ENCODE data around the gene DCAF4. TPM values are rescaled to one million over a fixed set of nuclear protein-coding genes. Genes with fewer than 3 reads are reported as not detected.

DCAF4 gene
- total and polyA plus RNA-seq, 8 donors, result 0.58 to 139 (median 7.7) TPM

DNA sequence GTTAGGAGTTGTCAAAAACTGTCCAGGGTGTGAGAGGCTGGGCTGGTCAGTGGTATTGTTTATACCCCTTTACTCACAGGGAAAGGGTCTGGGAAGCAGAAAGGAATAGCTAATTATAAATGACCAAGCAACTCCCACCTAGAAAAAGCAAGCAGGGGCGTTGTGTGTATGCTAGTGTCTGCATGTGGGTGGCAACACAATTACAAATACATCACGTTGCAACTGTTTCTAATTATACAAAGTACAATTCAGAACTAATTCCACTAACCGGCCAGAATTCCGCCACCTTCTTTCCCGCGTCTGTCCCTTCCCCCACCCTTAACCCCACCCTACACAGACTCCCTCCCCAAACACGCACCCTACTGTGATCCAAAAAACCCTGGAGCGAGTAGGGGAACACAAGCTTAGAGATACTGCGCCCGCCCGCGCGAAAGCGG lies 34.6 kb upstream of the DCAF4 start:
- H3K4me1 ChIP-seq, result peaks cover 25 to 36% (median 33%) of the 10 kb centered on the region in 4 donors
- H3K27ac ChIP-seq, result no peak overlapping the region
- no peaks in the 10 kb centered on the region for H3K36me3 ChIP-seq
- no peak for TF ChIP-seq CTCF (IDR thresholded peaks at IDR 0.05)
- TF ChIP-seq POLR2A (IDR thresholded peaks at IDR 0.05), result no peak
- no peak for TF ChIP-seq POLR2AphosphoS5 (IDR thresholded peaks at IDR 0.05)
- TF ChIP-seq EP300 (IDR thresholded peaks at IDR 0.05), result no peak
- H3K27me3 ChIP-seq, result peaks cover 0 to 87% (median 35%) of the 10 kb centered on the region in 3 donors
- no peak for DNase-seq
- intact Hi-C loops (cut with DNase I; ENCODE audit: low total_unique reads), result no loop called here
- H3K9me3 ChIP-seq, result no peaks in the 10 kb centered on the region
- 1 to 9% (median 6%) methylated on average over 14 of the region's 14 CpGs for WGBS, 5 donors
- H3K4me3 ChIP-seq, result peak overlapping the region; percentile 75 to 93 (median 83)

DNA sequence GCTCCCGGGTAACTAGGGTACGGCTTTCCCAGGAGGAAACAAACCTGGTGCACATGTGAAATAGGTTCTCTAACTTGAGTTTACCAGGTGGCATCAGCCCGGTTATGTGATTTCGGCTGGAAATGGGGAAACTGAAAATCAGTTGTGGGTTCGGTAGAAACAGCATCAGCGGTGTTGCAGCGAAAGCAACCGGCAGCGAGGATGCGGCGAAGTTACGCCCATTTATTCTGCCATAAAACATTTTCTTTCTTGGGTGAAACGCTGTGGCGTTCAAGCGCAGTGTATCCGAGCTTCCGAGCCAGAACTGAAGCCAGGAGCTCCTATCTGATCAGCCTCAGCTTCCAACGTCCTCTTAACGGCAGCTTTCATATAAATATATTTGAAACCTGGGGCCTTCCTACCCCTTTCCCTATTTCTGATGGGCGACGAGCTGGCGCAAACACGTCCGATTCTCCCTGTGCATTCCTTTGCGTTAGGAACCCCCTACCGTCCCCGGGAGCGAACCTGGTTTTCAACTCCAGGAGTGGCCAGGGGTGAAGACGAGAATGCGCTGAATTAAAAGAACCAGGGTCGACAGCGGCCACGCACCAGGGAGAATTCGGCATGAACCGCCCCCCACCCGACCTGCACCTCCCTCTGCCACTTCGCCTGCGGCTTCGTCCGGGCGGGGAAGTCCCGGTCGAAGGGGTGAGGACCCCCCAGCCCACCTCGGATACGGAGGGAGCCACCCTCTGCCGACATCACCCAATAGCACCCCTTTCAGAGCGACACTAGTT lies 34.0 kb upstream of the DCAF4 start:
- Histone ChIP-seq H3K27me3 (peaks cover 2 to 91% (median 35%) of the 10 kb centered on the region in 3 donors), H3K27ac (no peak overlapping the region), H3K4me3 (peak overlapping the region; percentile 75 to 93 (median 83)), H3K9me3 (no peaks in the 10 kb centered on the region), H3K4me1 (peaks cover 25 to 36% (median 33%) of the 10 kb centered on the region in 4 donors), H3K36me3 (no peaks in the 10 kb centered on the region)
- intact Hi-C loops (cut with DNase I; ENCODE audit: low total_unique reads), result no loop called here
- peak in 1 of 2 donors; percentile 54 for DNase-seq
- TF ChIP-seq POLR2A (IDR thresholded peaks at IDR 0.05), result no peak
- TF ChIP-seq CTCF (IDR thresholded peaks at IDR 0.05), result no peak
- no peak for TF ChIP-seq EP300 (IDR thresholded peaks at IDR 0.05)
- no peak for TF ChIP-seq POLR2AphosphoS5 (IDR thresholded peaks at IDR 0.05)
- 1 to 3% (median 1%) methylated on average over 47 of the region's 47 CpGs for WGBS, 5 donors

DNA sequence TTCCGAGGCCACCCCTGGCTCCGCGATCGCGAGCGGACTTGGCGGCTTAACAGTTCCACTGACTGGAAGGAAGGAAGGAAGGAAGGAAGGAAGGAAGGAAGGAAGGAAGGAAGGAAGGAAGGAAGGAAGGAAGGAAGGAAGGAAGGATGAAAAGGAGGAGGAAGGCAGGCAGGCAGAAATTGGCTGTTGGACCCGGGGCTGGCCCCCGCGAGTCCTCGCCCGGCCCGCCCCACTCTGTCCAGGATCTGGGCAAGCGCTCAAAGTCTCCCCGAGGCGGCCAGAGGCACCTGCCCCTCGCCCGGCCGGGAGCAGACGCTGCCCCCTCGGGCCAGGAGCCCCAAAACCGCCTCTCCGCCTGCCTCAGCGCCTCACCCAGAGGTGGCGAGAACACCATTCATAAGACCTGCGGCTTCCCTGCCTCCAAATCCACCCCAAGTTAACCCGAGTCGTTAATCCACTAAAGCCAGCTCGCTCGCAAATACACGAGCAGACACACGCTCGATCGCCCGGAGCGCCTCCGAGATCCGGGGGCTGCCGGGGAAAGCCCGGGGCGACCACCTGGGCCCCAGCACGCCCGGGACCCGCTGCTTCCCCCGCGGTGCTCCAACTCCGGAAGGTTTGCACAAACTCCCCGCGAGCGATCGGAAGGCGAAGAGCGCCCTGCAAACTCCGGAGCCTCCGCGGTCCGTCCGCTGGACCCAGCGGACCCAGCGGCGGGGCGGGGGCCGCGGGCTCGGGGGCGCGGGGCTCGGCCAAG lies 33.2 kb upstream of the DCAF4 start:
- Histone ChIP-seq H3K36me3 (no peaks in the 10 kb centered on the region), H3K4me1 (peaks cover 25 to 36% (median 33%) of the 10 kb centered on the region in 4 donors), H3K9me3 (no peaks in the 10 kb centered on the region), H3K27ac (peak overlapping the region in 2 of 5 donors; percentile 13 to 56), H3K27me3 (peaks cover 2 to 89% (median 35%) of the 10 kb centered on the region in 3 donors), H3K4me3 (peak overlapping the region; percentile 75 to 93 (median 83))
- 0 to 1% (median 0%) methylated on average over 29 to 68 of the region's 68 CpGs for WGBS, 5 donors
- intact Hi-C loops (cut with DNase I; ENCODE audit: low total_unique reads), result no loop called here
- TF ChIP-seq POLR2A (IDR thresholded peaks at IDR 0.05) (no peak), CTCF (IDR thresholded peaks at IDR 0.05) (no peak), EP300 (IDR thresholded peaks at IDR 0.05) (no peak), POLR2AphosphoS5 (IDR thresholded peaks at IDR 0.05) (no peak)
- DNase-seq, result peak in 1 of 2 donors; percentile 54

DNA sequence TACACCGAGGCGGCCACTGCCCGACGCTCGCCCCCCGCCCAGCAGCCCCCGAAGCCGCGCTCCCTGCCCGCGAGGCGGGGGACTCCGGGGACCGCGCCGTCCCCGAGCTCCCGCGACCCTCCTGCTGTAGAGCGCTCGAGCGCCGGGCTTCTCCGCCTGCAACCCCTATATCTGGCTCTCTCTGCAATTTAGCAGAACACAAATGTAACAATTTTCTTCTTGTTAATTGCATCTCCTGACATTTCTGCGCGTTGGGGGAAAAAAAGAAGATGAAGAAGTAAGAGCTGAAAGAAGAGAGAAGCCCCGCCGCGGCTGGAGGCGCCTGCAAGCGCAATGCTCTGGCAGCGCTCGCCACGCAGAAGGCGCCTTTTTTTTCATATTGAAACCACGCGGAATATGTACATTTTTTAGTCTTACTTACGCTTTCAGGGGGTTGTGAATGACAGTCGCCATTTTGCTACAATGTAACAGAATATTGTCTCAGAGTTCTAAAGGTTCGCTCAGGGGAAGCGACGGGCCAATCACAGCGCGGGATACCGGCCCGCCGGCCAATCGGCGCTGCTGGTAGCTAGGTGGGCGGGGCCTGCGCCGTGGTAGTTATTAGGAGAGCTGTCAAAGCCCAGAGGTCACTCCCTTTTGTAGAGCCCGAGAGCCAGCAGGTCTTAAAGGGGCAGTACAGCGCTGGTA lies 32.5 kb upstream of the DCAF4 start, which contains the start of gene DPF3:
TSS of gene DPF3 (minus strand) at position 466 of the 687 bp plus-strand sequence. CDS start at position 453, 13 bp downstream.
- TF ChIP-seq EP300 (IDR thresholded peaks at IDR 0.05) (no peak), POLR2AphosphoS5 (IDR thresholded peaks at IDR 0.05) (peak; percentile 48 to 68 (median 48))
- Histone ChIP-seq H3K4me1 (peaks cover 25 to 36% (median 33%) of the 10 kb centered on the region in 4 donors), H3K4me3 (peak within 1 kb of the TSS; percentile 75 to 93 (median 83)), H3K36me3 (no peaks in the 10 kb centered on the region), H3K9me3 (no peaks in the 10 kb centered on the region), H3K27ac (peak within 1 kb of the TSS in 3 of 5 donors; percentile 0 to 56 (median 23)), H3K27me3 (peaks cover 2 to 87% (median 35%) of the 10 kb centered on the region in 3 donors)
- intact Hi-C loops (cut with DNase I; ENCODE audit: low total_unique reads), result no loop called here
- DNase-seq, result peak; percentile 97 to 98
- WGBS, 5 donors, result 1 to 2% (median 1%) methylated on average over 42 to 54 of the region's 54 CpGs
